Measurements from ENCODE around the gene SLC30A7.

GRCh38 chr1:101025657-101026429, 130.0 kb downstream of the SLC30A7 start, which contains the start of gene DPH5:
- TF ChIP-seq, protein P1, sequence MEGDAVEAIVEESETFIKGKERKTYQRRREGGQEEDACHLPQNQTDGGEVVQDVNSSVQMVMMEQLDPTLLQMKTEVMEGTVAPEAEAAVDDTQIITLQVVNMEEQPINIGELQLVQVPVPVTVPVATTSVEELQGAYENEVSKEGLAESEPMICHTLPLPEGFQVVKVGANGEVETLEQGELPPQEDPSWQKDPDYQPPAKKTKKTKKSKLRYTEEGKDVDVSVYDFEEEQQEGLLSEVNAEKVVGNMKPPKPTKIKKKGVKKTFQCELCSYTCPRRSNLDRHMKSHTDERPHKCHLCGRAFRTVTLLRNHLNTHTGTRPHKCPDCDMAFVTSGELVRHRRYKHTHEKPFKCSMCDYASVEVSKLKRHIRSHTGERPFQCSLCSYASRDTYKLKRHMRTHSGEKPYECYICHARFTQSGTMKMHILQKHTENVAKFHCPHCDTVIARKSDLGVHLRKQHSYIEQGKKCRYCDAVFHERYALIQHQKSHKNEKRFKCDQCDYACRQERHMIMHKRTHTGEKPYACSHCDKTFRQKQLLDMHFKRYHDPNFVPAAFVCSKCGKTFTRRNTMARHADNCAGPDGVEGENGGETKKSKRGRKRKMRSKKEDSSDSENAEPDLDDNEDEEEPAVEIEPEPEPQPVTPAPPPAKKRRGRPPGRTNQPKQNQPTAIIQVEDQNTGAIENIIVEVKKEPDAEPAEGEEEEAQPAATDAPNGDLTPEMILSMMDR (IDR thresholded peaks at IDR 0.05; ENCODE audit: insufficient read depth, low read depth, low read length) = no peak
- no peak for TF ChIP-seq EZH2 (IDR thresholded peaks at IDR 0.05; ENCODE audit: insufficient read depth, low read length)
